Neural crest cell (in vitro differentiated cells): Measurements from ENCODE around the gene PLEKHO2. TPM values are rescaled to one million over a fixed set of nuclear protein-coding genes. Genes with fewer than 3 reads are reported as not detected.

ENCODE experiments used
- DNase-seq: peaks from one replicate; pipeline ENCODE4 v3.0.0; 2021; ENCODE audit warnings: low read depth, mixed read lengths, low spot score
- H3K27ac Mint-ChIP-seq: one replicate; pipeline ENCODE4 v1.8.0; 2021; ENCODE audit warnings: mild to moderate bottlenecking, mixed read lengths; ENCODE audit not compliant: unreplicated experiment
- H3K27me3 Mint-ChIP-seq: 2 replicates; pipeline ENCODE4 v1.8.0; 2021; ENCODE audit warnings: low read depth, mild to moderate bottlenecking, mixed read lengths
- H3K36me3 Mint-ChIP-seq: 2 replicates; pipeline ENCODE4 v1.8.0; 2021; ENCODE audit warnings: low read depth, mild to moderate bottlenecking, mixed read lengths
- H3K4me1 Mint-ChIP-seq: 2 replicates; pipeline ENCODE4 v1.8.0; 2021; ENCODE audit warnings: mixed read lengths
- H3K4me3 Mint-ChIP-seq: one replicate; pipeline ENCODE4 v1.8.0; 2021; ENCODE audit warnings: mild to moderate bottlenecking, mixed read lengths
- H3K9me3 Mint-ChIP-seq: 2 replicates; pipeline ENCODE4 v1.8.0; 2021; ENCODE audit warnings: mixed read lengths
- total RNA-seq: library from RNA; stranded (reverse); gene quantifications from 2 replicates; pipeline ENCODE4 v1.2.1, GENCODE V29; 2021
- TF ChIP-seq, protein P1 (sequence below): fragments of 200-600 bp; sonication (generic); conservative IDR thresholded peaks from 2 replicates; pipeline ENCODE4 v1.5.0; 2021; ENCODE audit warnings: antibody characterized with exemption, mild to moderate bottlenecking

The PLEKHO2 gene
- total RNA-seq, 1 donor from 2014 or later: 18.2 TPM

GRCh38 chr15:64837502-64837901, 4.2 kb upstream of the PLEKHO2 start:
- Mint-ChIP-seq H3K36me3 (peaks cover 5% of the 10 kb centered on the region), H3K9me3 (peaks cover 7% of the 10 kb centered on the region), H3K4me1 (peaks cover 59% of the 10 kb centered on the region), H3K27me3 (no peaks in the 10 kb centered on the region), H3K27ac (no peak overlapping the region), H3K4me3 (peak overlapping the region; percentile 74)
- DNase-seq: no peak
- TF ChIP-seq, protein P1, sequence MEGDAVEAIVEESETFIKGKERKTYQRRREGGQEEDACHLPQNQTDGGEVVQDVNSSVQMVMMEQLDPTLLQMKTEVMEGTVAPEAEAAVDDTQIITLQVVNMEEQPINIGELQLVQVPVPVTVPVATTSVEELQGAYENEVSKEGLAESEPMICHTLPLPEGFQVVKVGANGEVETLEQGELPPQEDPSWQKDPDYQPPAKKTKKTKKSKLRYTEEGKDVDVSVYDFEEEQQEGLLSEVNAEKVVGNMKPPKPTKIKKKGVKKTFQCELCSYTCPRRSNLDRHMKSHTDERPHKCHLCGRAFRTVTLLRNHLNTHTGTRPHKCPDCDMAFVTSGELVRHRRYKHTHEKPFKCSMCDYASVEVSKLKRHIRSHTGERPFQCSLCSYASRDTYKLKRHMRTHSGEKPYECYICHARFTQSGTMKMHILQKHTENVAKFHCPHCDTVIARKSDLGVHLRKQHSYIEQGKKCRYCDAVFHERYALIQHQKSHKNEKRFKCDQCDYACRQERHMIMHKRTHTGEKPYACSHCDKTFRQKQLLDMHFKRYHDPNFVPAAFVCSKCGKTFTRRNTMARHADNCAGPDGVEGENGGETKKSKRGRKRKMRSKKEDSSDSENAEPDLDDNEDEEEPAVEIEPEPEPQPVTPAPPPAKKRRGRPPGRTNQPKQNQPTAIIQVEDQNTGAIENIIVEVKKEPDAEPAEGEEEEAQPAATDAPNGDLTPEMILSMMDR: no peak

DNA sequence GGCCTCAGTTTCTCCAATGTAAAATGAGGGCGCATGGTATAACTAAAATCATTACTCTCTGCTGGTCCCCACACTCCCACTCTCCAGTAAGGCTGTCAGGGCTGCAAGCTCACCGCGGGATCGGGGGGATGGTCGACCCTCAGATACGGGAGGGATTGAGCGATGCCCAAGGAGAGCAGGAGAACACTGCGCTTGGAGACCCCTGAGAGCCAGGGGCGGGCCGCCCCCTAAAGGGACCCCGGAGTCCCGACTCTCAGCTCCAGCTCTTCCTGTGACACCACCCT, 713 bp upstream of the PLEKHO2 start:
- H3K27ac Mint-ChIP-seq: peak overlapping the region; percentile 72
- TF ChIP-seq, protein P1: no peak

DNA sequence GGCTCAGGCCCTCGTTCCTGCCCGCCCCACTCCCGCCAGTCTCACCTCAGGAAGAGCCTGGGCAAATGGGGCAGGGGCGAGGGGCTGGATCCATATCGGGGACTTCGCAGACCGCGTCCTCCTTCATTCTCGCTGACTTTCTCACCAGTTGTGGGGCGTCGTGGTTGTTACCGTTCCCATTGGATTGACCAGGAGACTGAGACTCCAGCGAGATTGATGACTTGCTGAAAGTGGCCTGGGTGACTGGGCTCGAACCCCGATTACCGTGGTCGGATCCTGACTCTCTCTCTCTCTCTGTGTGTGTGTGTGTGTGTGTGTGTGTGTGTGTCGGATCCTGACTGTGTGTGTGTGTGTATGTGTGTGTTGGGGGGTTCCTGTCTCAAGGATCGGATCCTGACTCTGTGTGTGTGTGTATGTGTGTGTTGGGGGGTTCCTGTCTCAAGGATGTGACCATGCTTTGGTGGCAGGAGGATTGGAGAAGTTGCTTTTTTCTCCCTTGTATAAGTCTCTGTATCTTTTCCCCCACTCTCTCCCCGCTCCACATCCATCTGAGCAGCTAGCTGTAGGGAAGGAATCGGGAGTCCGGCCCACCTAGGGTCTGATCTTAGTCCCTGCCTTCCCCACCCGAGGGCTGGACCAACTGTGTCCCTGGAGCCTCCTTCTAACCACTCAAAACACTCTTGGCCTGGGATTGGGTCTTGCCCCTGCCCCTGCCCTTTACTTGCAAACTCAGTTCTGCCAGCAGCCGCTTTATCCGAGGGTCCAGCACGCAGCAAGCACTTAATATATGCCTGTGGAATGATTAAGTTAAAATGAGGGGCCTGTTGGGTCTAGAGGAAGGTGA, 603 bp downstream of the PLEKHO2 start:
- H3K36me3 Mint-ChIP-seq: no peaks in the 10 kb centered on the region

More for the DNA sequence above, 713 bp upstream of the PLEKHO2 start:
- Mint-ChIP-seq H3K36me3 (peaks cover 2% of the 10 kb centered on the region), H3K9me3 (peaks cover 6% of the 10 kb centered on the region), H3K4me1 (peaks cover 87% of the 10 kb centered on the region), H3K4me3 (peak overlapping the region; percentile 87), H3K27me3 (no peaks in the 10 kb centered on the region)
- no peak for DNase-seq

GRCh38 chr15:64842986-64843561, 1.4 kb downstream of the PLEKHO2 start:
- Mint-ChIP-seq H3K27me3 (no peaks in the 10 kb centered on the region), H3K9me3 (no peaks in the 10 kb centered on the region), H3K4me1 (peaks cover 80% of the 10 kb centered on the region), H3K27ac (no peak overlapping the region), H3K4me3 (peak overlapping the region; percentile 98), H3K36me3 (no peaks in the 10 kb centered on the region)
- DNase-seq: no peak
- TF ChIP-seq, protein P1: no peak

More for the DNA sequence above, 603 bp downstream of the PLEKHO2 start:
- Mint-ChIP-seq H3K27me3 (no peaks in the 10 kb centered on the region), H3K4me1 (peaks cover 81% of the 10 kb centered on the region), H3K4me3 (peak overlapping the region; percentile 98), H3K27ac (peak overlapping the region; percentile 88), H3K9me3 (peaks cover 3% of the 10 kb centered on the region)
- DNase-seq: no peak
- TF ChIP-seq, protein P1: no peak

DNA sequence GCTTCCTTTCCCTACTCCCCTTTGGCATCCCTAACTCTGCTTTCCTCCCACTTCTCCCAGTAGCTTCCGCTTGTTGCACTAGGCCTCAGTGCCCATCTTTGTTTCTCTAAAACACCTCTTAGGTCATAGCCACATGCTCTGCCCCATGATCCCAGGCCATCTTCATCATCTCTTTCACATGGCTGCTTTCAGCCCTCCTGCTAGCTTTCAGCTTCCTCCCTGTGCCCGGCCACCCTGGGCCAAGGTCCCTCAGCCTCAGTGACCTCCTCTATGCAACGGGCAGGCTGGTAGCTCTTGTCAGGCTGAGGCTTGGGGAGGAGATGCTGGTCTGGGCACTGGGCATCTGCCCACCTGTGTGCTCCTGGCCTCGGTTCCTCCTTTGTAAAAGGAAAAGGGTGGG, 2.3 kb downstream of the PLEKHO2 start:
- Mint-ChIP-seq H3K27me3 (no peaks in the 10 kb centered on the region), H3K36me3 (peaks cover 4% of the 10 kb centered on the region), H3K27ac (peak overlapping the region; percentile 20), H3K4me1 (peaks cover 75% of the 10 kb centered on the region), H3K9me3 (no peaks in the 10 kb centered on the region), H3K4me3 (peak overlapping the region; percentile 98)
- TF ChIP-seq, protein P1: no peak
- DNase-seq: no peak
